Stimulated activated CD4-positive, alpha-beta T cell treated with anti-CD3 and anti-CD28 coated beads, Interleukin-12 subunit alpha, Interleukin-12 subunit beta, amount 100 ng/mL, for 4 hours (primary cell): ENCODE measurements around the gene EMC1.

Experiments
- DNase-seq: peaks from one replicate; pipeline ENCODE4 v3.0.0-alpha.2; 2020

EMC1 gene

DNA sequence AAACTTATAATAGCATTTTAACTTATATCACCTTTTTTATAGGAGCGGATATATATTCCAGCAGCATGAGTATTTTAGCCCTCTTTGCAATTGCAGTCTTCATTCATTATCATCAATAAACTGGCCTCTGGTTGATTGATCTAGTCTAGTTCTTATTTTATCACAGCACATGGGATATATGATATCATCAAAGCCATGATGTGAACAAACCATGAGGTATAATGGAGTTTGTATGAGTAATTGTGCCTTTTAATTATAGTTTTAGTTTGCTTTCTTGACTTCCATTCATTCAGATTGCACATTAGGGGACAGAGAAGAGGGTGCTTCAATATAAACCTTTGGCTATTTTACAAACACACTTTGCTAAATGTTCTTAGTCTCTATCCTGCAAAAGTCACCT, 37.7 kb downstream of the EMC1 start:
- DNase-seq: no peak

DNA sequence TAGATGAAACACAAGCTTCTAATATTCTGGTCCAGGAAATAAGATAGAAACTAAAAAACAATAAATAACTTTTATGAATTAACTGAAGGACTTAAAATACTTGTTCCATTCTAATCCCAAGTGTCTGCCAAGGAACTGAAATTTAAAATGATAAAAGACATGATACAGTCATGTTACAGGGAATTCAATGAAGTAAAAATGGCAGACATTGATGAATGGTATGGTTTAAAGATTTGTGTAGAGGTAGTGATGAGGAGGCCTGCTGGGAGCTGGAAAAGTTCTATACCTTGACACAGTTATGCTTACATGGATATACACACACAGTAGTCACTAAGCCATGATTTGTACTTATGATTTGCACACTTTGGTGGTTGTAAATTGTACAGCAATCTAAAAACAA, 39.2 kb downstream of the EMC1 start:
- DNase-seq: no peak

DNA sequence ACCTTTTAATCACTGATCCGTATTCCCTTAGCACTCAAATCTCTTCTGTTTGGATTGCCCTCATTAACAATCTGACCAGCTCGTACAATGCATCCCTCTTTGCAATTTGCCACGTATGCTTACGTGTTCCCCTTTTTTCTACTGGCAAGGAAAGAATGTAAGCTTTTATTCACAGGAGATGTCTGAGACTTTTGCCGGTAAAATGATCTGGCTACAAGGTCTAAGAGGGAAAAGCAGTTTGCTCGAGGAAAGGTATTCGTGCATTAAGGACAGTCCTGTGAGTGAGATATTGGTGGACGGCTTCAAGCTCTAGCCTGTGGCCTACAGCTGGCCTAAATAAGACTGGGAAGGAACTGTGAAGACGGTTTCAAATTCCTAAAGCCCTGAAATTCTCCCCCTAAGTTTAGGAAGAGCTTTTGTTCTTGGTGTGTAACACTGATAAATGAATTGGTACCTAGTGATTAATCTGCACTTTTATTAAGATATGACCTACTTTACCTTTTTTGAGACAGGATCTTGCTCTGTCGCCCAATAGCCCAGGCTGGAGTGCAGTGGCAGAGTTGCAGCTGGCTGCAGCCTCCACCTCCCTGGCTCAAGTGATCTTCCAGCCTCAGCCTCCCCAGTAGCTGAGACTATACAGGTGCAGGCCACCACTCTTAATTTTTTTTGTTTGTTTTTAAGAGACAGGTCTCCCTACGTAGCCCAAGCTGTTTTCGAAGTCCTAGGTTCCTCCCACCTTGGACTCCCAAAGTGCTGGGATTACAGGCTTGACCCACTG, 40.4 kb downstream of the EMC1 start:
- DNase-seq: no peak

DNA sequence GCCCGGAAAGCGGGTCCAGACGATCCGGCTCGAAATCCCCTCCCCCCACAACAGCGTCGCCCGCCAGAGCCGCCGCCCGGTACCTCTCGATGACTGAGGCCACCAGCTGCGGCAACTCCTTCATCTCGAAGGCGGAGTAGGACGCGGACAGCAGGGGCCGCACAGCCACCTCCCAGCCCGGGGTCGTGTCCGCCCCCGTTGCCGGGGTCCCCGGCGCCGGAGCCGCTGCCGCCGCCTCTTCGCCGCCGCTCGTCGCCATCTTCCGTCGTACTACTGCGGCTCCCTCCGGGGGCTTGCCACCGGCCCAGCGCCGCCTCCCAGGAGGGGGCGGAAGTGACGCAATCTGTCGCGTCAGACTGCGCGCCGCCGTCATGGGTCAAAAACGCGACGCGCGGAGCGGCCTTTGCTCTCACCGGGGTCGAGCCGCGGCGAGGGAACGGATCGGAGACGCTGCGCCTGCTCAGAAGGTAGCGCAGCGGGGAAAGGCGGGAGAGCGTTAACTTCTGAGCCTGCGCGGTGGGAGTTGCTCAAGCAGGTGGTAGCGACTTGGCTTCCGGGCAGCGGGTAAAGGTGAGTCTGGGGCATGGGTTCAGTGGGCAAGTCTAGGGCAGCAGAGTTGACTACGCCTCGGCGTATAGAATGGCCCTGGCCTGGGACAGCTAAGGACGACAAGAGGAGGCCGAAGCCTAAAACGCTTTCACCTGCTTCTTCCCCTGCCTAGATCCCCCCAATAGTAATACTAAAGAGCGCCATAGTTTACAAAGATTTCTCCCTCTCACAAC, 41.1 kb downstream of the EMC1 start, which contains the start of gene UBR4:
TSS of gene UBR4 (minus strand) at position 277 of the 782 bp plus-strand sequence. CDS start at position 259, 18 bp downstream.
- peak; percentile 97 for DNase-seq

DNA sequence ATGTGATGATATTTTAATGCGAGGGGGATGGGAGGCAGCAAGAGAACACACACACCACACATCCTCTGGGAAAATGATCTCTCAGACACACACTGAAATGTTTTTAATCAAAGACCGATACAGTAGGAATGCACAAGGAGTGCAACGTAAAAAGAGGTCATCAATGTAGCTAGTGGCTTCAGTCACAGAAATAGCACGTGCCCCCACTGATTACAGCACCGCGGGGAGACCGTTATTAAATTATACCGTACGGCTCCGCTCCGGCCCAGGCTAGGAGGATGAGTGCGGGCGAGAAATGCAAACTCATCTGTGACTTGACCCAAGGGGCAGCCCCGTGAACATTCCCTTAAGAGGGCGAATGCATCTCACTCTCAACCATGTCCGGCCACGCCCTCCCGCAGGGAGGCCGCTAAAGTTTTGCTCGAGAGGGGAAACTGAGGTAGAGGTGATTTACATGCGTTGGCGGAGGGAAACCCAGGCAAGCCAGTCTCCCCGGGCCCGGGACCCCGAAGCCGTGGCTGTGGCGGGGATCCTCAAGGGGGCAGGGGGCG, 41.8 kb downstream of the EMC1 start:
- peak; percentile 64 for DNase-seq

DNA sequence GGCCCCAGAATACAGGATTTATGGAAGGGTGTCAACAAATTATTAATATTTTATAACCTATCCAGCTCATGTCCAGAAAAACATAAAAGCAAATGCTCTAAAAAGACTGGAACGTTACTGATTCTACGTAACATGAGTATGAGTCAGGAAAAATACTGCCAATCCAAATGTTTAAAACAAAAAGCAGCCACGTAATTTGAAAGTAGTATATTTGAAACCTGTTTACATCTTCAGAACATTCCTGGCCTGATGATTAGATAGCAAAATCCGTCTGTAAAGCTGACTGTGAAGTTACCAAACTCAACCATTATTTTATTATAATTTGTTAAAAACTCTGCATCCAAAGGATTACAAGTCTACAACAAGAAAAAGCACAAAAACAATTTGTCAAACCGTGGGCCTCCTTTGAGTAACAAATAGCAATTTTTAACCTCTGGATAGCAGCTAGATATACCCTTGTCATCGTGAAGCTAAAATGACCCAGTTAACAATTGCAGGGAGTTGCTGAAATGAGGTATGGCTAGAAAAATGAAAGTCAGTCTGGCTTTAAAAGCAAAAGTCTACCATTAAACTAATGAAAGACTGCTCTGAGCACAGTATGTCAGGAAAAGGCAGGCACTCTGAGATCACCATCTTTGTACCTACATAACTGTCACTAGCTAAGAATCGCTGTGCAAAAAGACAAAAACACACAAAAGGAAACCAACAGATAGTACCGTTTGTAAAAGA, 42.5 kb downstream of the EMC1 start:
- DNase-seq: no peak

DNA sequence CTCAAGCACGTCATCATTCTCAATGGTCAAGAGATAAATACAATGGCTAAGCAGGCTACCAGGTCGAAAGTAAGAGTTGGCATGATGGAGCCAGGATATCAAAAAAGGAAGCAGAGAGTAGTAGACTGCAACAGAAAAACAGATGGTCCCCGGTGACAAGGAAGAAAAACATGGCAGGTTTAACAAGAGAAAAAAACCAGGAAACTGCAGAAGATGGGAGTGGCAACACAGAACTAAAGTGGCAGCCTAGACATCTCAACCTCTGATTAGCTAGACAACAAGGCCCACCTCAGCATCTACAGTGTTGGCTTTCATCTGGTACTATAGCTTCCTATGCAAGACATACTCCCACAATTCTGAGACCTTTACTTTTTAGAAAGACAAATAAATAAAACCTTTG, 44.4 kb downstream of the EMC1 start:
- DNase-seq: no peak

DNA sequence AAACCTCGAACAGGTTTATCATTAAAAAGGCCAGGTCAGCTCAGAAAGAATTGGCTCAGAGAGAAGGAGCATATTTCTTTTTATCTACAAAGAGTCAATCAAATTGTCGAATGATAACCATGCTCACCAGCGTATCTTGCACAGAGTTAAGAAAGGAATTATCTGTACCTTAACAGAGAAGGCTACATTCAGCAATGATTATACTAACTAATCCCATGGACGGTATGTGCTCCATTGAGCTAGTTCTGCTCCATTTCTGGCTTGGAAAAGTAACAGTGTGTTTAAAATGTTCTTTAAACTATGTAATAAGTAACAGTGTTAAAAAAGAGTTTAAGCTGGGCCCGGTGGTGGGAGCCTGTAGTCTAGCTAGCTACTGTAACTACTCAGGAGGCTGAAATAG, 45.5 kb downstream of the EMC1 start:
- DNase-seq: no peak

DNA sequence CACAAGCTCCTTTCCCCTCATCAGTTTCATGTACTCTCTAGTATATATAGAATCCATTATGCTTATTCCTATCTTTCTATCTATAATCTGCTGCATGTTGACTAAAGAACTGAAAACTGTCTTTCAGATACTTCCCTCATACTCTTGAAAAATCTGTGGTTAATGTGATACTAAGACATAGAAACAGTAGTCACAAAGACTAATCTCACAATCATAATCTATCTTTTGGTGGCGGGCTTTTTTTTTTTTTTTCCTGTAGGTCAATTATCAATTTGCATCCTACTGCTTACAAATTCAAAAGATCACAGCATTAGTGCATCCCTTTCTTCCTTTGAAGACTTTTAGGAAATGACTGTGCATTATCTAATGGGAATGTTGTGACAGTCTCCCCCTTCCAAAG, 45.9 kb downstream of the EMC1 start:
- DNase-seq: no peak

DNA sequence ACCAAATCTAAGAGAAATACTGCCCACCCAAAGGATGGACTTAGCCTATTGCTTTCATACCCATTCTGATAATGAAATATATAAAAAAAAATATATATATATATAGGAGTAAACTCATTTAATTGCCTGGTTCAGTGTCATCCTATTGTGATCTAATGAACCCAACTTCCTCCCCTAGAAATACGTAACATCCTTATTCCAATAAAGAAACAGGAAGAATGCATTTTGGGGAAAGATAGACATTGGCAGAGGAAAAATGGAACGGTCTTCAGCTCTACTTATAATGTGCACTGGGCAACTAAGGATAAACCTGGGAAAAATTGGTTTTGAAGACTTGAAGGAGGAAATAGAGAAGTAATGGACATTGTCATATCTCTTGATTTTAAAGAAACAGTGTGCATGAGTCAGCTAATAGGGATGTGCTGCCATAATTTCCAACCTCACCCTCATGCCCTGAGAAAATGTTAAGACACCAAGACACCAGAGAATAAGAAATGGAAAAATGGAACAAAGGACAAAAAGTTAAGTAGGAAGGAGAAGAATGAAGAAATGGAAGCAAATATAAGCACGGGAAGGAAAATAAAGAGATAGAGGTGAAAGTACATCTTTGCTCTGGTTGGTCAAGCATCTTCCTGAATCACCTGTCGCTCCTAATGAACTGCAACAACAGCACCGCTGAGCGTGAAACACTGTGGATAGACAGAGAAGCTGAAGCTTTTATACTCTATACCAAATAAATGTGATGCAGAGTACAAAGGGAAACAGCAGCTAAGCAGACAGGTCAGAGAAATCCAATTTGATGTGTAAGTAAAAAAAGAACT, 46.7 kb downstream of the EMC1 start:
- no peak for DNase-seq

DNA sequence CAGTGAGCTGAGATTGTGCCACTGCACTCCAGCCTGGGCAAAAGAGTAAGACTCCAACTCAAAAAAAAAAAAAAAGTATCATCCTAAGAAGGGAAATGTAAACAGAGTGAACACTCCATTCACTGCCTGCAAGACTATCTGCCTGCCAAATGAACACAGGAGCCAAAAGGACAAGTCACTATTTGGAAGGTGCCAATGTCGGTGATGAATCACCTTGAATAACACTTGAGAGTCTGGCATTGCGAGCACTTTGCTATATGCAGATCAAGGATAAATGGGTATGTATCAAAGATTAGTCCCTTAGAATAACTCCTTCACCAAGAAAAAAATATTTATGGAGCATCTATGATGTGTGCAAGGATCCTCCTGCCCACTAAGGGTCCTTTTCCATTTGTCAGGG, 47.9 kb downstream of the EMC1 start:
- DNase-seq: no peak

DNA sequence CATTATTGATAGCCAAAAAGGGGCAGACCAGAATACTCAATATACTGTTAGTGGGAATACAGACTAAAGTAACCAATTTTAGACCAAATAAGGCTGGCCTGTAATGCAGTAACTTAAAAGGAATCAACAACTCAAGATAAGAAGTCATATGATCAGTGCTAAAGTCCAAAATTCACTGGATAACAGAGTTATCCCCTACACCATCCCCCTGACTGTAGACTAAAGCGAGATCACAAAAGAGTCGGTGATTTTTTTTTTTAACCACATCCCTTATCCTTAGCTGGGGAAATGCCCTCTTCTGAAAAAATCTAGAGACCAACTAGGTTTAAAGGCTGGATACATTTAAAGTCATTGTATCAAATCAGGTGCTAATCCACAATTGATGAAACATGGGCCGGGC, 48.9 kb downstream of the EMC1 start:
- no peak for DNase-seq

DNA sequence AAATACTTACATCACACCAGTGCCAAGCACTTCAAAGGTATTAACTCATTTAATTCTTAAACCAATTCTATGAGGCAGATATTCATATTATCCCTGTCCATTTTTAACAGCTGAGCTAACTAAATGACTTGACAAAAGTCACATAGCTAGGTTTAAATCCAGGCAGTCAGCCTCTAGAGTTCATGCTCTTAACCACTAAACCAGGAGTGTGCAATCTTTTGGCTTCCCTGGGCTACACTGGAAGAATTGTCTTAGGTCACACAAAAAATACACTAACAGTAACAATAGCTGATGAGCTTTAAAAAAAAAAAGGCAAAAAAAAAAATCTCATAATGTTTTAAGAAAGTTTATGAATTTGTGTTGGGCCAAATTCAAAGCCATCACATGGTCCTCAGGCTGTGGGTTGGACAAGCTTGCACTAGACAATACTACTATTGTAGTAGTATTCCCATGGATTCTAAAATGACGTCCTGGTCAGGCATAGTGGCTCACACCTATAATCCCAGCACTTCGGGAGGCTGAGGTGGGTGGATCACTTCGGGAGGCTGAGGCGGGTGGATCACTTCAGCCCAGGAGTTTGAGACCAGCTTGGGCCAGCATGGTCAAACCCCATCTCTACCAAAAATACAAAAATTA, 51.2 kb downstream of the EMC1 start:
- no peak for DNase-seq

DNA sequence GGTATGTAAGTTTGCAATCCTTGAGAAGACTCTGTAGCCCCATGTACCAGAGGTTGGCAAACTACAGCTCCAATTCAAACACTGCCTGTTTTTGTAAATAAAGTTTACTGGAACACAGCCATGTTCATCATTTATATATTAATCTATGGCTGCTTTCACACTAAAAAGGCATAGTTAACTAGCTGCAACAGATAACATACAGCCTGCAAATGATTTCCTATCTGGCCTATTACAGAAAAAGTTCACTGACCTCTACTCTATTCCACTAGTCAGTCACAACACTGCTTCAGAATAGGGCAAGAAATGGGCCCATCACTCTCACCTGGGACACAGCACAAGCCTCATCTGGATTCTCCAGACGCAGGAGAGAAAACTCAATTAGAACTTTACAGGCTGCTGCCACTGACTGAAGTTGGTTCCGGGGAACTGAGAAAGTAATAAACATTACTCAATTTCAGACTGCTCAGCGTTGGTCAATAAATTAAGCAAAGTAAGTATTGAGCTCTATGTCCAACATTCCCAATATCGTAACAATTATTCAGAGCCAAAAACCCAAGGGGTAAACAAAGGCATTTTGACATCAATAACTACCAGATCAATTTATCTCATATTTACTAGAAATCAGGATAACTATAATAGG, 51.9 kb downstream of the EMC1 start:
- DNase-seq: no peak

DNA sequence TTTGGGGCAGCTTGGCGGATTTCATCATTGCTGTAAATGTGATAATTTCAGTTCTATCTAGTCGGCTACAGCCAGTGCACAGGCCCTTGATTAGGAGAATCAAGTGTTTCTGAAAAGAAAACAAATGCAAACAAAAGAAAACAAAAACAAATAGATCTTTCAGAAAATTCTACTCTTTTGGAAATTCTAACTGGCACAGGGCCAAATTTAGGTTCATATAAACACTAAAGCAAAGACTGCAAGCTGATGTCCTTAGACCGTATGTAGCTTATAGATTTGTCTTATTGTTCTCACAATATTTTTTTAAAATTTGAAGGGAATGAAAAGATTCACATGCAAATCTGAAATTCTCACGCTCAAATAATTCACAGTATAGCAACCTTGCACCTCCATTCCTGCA, 52.5 kb downstream of the EMC1 start:
- no peak for DNase-seq

DNA sequence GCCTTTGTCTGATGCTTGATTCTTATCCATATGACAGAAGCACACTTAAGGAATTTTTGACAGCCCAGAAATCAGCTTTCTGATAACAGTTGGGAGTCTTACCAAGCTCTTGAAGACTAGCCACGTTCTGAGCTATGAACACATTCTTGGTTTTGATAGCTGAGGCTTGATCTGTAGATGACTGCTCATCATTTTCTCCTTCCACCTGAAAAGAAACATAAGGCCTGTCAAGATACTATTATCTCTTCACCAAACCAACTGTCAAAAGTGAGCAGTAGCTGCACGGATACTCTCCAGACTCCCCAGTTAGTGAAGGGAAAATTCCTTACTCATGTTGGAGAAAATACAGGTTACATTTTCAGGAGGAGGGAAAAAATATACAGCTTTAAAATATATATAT, 53.5 kb downstream of the EMC1 start:
- no peak for DNase-seq

DNA sequence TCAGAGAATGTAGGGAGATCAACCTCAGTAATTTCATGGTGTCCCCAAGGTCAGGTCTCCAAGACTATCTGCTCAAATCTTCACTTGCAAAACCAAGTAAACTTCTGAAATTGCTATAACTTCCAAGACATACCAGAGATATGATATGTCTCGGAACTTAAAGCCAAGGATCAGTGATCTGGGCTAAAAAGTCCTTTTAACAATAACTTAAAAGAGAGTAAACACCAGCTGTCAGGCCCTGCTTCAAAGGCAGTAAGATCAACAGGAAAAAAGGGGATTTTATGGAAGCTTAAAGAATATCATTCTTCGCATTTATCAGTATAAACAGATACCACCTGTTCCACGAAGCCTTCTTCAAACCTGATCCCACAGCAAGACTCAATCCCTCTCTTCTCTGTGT, 55.0 kb downstream of the EMC1 start:
- DNase-seq: no peak

DNA sequence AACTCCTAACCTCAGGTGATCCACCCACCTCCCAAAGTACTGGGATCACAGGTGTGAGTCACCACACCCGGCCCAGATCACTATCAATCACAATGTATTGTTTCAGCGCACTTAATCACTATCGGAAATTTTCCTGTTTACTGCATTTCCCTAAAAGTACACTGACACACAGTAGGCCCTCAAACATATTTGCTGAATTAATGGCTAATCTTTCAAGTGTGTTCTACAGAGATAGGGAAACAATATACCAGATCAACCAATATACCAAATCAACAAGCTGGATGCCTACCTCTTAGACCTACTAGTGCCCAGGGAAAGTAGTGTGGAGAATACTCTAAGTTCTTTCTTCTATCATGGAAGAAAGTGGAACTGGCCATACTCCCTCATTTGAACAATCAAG, 58.3 kb downstream of the EMC1 start:
- no peak for DNase-seq

DNA sequence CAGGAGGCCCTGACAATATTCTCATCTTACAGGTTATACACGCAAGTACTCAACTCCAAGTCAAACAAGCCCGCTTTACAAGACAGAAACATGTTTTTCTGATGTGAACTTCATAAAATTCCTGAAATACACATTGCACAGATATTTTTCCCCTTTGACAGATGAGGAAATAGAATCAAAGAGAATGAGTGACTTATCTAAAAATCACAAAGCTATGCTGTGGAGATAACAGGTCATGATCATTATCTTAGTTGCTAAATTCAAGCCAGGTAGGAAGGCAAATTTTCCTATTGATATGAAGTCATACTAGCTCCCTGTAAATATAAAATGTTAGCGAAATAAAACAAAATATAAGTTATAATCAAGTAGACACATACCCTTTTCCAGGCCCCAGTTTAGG, 59.5 kb downstream of the EMC1 start:
- no peak for DNase-seq

DNA sequence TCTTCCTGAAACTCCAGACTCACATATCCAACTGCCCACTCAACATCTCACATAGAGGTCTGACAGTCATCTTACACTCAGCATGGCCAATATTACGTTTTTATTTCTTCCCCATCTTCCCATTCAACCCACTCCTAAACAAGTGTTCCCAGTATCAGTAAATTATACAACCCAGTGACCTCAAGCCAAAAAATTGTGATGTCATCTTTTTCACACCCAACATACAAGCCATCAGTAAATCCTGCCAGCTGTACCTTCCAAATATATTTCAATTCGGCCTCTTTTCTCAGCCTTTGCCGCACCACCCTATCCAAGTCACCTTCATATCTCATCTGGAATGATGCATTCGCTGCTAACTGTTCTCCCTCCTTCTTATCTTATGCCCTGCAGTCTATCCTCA, 60.9 kb downstream of the EMC1 start:
- no peak for DNase-seq

DNA sequence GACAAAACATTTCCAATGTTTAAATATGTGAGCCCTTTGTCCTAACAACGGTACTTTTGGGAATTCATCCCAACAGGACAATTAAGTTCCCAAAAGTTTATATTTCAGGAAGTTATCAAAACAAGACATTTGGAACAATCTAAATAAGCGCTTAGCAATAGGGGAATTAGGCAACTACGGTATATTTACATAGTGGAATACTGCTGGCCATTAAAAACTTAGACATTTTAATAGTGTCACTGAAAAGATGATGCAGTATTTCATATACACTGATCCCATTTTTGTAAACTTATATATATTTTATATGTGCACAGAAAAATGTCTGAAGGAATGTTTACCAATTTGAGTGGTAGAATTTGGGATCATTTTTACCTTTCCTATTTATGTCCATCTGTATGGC, 62.1 kb downstream of the EMC1 start:
- no peak for DNase-seq

DNA sequence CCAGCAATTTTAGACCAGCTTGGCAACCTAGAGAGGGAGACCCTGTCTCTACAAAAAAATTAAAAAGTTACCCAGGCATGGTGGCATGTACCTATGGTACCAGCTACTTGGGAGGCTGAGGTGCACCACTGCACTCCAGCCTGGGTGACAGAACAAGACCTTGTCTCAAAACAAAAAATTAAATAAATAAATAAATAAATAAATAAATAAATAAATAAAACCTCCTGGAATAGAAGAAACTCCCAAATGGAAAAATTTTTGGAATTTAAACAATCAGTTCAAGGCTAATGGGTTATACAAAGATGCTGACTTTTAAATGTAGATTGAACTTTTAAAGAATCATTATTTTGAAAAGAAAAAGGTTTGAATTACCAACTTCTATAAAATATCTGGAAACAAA, 63.5 kb downstream of the EMC1 start:
- DNase-seq: no peak
